ENCODE data around the gene C16orf92. TPM values are rescaled to one million over a fixed set of nuclear protein-coding genes. Genes with fewer than 3 reads are reported as not detected.

The C16orf92 gene
- polyA plus RNA-seq, 1 donor from 2014 or later, result not detected

- no peak overlapping the region for H3K27ac ChIP-seq (ENCODE audit: low read length)
- no peaks in the 10 kb centered on the region for H3K36me3 ChIP-seq (ENCODE audit: insufficient read depth, low read length)
- no peak overlapping the region for H3K4me3 ChIP-seq (ENCODE audit: low read length)
- no peak overlapping the region for H2AFZ ChIP-seq (ENCODE audit: low read depth, low read length)
- H3K27me3 ChIP-seq (ENCODE audit: insufficient read depth, low read depth, low read length), result no peaks in the 10 kb centered on the region
- no peaks in the 10 kb centered on the region for H4K20me1 ChIP-seq (ENCODE audit: insufficient read depth)
- H3F3A ChIP-seq (ENCODE audit: insufficient read depth, low read length, poor library complexity, severe bottlenecking), result no peaks in the 10 kb centered on the region
- H3K79me2 ChIP-seq (replicated peaks; ENCODE audit: insufficient read depth, low read length), result peaks cover 3% of the 10 kb centered on the region
- no peak overlapping the region for H3K9ac ChIP-seq (ENCODE audit: low read length)
- H3K9me2 ChIP-seq (ENCODE audit: insufficient read depth, low read length), result no peaks in the 10 kb centered on the region
- TF ChIP-seq SMC3 (conservative IDR thresholded peaks at IDR 0.05; ENCODE audit: poor library complexity), result no peak
- TF ChIP-seq EP300 (conservative IDR thresholded peaks at IDR 0.05; ENCODE audit: poor library complexity, severe bottlenecking), result no peak
- no peak for TF ChIP-seq TAF1 (IDR thresholded peaks at IDR 0.05; ENCODE audit: low read depth)
- TF ChIP-seq, protein P1, sequence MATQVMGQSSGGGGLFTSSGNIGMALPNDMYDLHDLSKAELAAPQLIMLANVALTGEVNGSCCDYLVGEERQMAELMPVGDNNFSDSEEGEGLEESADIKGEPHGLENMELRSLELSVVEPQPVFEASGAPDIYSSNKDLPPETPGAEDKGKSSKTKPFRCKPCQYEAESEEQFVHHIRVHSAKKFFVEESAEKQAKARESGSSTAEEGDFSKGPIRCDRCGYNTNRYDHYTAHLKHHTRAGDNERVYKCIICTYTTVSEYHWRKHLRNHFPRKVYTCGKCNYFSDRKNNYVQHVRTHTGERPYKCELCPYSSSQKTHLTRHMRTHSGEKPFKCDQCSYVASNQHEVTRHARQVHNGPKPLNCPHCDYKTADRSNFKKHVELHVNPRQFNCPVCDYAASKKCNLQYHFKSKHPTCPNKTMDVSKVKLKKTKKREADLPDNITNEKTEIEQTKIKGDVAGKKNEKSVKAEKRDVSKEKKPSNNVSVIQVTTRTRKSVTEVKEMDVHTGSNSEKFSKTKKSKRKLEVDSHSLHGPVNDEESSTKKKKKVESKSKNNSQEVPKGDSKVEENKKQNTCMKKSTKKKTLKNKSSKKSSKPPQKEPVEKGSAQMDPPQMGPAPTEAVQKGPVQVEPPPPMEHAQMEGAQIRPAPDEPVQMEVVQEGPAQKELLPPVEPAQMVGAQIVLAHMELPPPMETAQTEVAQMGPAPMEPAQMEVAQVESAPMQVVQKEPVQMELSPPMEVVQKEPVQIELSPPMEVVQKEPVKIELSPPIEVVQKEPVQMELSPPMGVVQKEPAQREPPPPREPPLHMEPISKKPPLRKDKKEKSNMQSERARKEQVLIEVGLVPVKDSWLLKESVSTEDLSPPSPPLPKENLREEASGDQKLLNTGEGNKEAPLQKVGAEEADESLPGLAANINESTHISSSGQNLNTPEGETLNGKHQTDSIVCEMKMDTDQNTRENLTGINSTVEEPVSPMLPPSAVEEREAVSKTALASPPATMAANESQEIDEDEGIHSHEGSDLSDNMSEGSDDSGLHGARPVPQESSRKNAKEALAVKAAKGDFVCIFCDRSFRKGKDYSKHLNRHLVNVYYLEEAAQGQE (IDR thresholded peaks at IDR 0.05; ENCODE audit: borderline replicate concordance), result no peak
- no peak for TF ChIP-seq EZH2 (IDR thresholded peaks at IDR 0.05; ENCODE audit: borderline replicate concordance, insufficient read depth, low read length, poor library complexity, severe bottlenecking)
- TF ChIP-seq, protein P2, sequence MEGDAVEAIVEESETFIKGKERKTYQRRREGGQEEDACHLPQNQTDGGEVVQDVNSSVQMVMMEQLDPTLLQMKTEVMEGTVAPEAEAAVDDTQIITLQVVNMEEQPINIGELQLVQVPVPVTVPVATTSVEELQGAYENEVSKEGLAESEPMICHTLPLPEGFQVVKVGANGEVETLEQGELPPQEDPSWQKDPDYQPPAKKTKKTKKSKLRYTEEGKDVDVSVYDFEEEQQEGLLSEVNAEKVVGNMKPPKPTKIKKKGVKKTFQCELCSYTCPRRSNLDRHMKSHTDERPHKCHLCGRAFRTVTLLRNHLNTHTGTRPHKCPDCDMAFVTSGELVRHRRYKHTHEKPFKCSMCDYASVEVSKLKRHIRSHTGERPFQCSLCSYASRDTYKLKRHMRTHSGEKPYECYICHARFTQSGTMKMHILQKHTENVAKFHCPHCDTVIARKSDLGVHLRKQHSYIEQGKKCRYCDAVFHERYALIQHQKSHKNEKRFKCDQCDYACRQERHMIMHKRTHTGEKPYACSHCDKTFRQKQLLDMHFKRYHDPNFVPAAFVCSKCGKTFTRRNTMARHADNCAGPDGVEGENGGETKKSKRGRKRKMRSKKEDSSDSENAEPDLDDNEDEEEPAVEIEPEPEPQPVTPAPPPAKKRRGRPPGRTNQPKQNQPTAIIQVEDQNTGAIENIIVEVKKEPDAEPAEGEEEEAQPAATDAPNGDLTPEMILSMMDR (IDR thresholded peaks at IDR 0.05; ENCODE audit: poor library complexity, severe bottlenecking), result no peak
- TF ChIP-seq MXI1 (conservative IDR thresholded peaks at IDR 0.05; ENCODE audit: poor library complexity, severe bottlenecking), result no peak
- TF ChIP-seq POLR2AphosphoS5 (IDR thresholded peaks at IDR 0.05), result no peak
- no peak for TF ChIP-seq RAD21 (conservative IDR thresholded peaks at IDR 0.05)
- H3K9me3 ChIP-seq (ENCODE audit: low read length), result no peaks in the 10 kb centered on the region
- H3K4me2 ChIP-seq (ENCODE audit: low read length), result no peak overlapping the region
Observed at GRCh38 chr16:29991571-29991904, 31.5 kb upstream of the C16orf92 start.

- no peaks in the 10 kb centered on the region for H3K36me3 ChIP-seq (ENCODE audit: insufficient read depth, low read length)
- TF ChIP-seq EZH2 (IDR thresholded peaks at IDR 0.05; ENCODE audit: borderline replicate concordance, insufficient read depth, low read length, poor library complexity, severe bottlenecking) (no peak), POLR2AphosphoS5 (IDR thresholded peaks at IDR 0.05) (no peak), RAD21 (conservative IDR thresholded peaks at IDR 0.05) (no peak), EP300 (conservative IDR thresholded peaks at IDR 0.05; ENCODE audit: poor library complexity, severe bottlenecking) (no peak), MXI1 (conservative IDR thresholded peaks at IDR 0.05; ENCODE audit: poor library complexity, severe bottlenecking) (no peak), TAF1 (IDR thresholded peaks at IDR 0.05; ENCODE audit: low read depth) (no peak), SMC3 (conservative IDR thresholded peaks at IDR 0.05; ENCODE audit: poor library complexity) (no peak)
- TF ChIP-seq, protein P2 (IDR thresholded peaks at IDR 0.05; ENCODE audit: poor library complexity, severe bottlenecking), result no peak
- TF ChIP-seq, protein P1 (IDR thresholded peaks at IDR 0.05; ENCODE audit: borderline replicate concordance), result no peak
- no peak overlapping the region for H2AFZ ChIP-seq (ENCODE audit: low read depth, low read length)
- no peak overlapping the region for H3K4me3 ChIP-seq (ENCODE audit: low read length)
- no peak overlapping the region for H3K9ac ChIP-seq (ENCODE audit: low read length)
- H3K9me3 ChIP-seq (ENCODE audit: low read length), result no peaks in the 10 kb centered on the region
- H3K4me2 ChIP-seq (ENCODE audit: low read length), result no peak overlapping the region
- peaks cover 7% of the 10 kb centered on the region for H3K79me2 ChIP-seq (replicated peaks; ENCODE audit: insufficient read depth, low read length)
- no peaks in the 10 kb centered on the region for H4K20me1 ChIP-seq (ENCODE audit: insufficient read depth)
- H3F3A ChIP-seq (ENCODE audit: insufficient read depth, low read length, poor library complexity, severe bottlenecking), result no peaks in the 10 kb centered on the region
- H3K27ac ChIP-seq (ENCODE audit: low read length), result no peak overlapping the region
- no peaks in the 10 kb centered on the region for H3K27me3 ChIP-seq (ENCODE audit: insufficient read depth, low read depth, low read length)
- no peaks in the 10 kb centered on the region for H3K9me2 ChIP-seq (ENCODE audit: insufficient read depth, low read length)
Observed at GRCh38 chr16:29992344-29992967, 30.5 kb upstream of the C16orf92 start.
